HCT116 (cell line): ENCODE data around the gene CLSTN1. TPM values are rescaled to one million over a fixed set of nuclear protein-coding genes. Genes with fewer than 3 reads are reported as not detected.

Source experiments
- ATAC-seq: fragments of 200-7000 bp; cut with Tn5 transposase; 2 replicates; pipeline ENCODE4 v1.9.1; 2020; ENCODE audit warnings: mild to moderate bottlenecking, moderate library complexity
- BruUV-seq: library from RNA; stranded (reverse); fragments of 400-500 nt; replicated peaks from 2 replicates; lab custom pipeline; 2021; lab: Mats Ljungman, UMichigan
- CTCF ChIA-PET: fragments of 300-600 bp; sonication (Branson Sonifier 250); formaldehyde crosslinking; loops from one replicate; lab custom pipeline; 2021; ENCODE audit warnings: antibody characterized with exemption; lab: Charles Lee
- POLR2A ChIA-PET: fragments of 300-600, 350-600 bp; sonication (Branson Sonifier 250); formaldehyde crosslinking; loops from one replicate; lab custom pipeline; 2021; ENCODE audit warnings: antibody characterized with exemption; lab: Charles Lee
- RAD21 ChIA-PET, 2 experiments: fragments of 300-600 bp; sonication (Branson Sonifier 250); formaldehyde crosslinking; loops; one replicate each; lab custom pipeline; 2023; ENCODE audit warnings: low total read pairs in 2 of 2; ENCODE audit not compliant: uncharacterized antibody in 2 of 2, unreplicated experiment in 2 of 2, low non-redundant PET in 1 of 2; lab: Charles Lee
- DNase-seq: peaks from one replicate; pipeline ENCODE4 v3.0.0-alpha.2; 2010; ENCODE audit warnings: low read depth, low spot score
- H2AFZ ChIP-seq: fragments of 200-600 bp; shearing (Covaris generic), sonication (generic); 2 replicates; pipeline ENCODE4 v1.6.1; 2017; ENCODE audit warnings: low read depth, mixed run types, mixed read lengths, antibody characterized with exemption, low read length; ENCODE audit not compliant: poor library complexity, severe bottlenecking
- H3K27ac ChIP-seq: 2 replicates; pipeline ENCODE4 v1.5.1; 2012; ENCODE audit warnings: low read depth, low read length
- H3K27me3 ChIP-seq: fragments of 200-600 bp; sonication (generic); 2 replicates; pipeline ENCODE4 v1.6.1; 2016; ENCODE audit warnings: mixed run types, low read length, mixed read lengths; ENCODE audit not compliant: insufficient read depth
- H3K36me3 ChIP-seq, 2 experiments: fragments of 200-500 bp in 1 of 2; fragments of 200-600 bp in 1 of 2; sonication (Bioruptor generic) in 1 of 2; sonication (generic) in 1 of 2; 2 replicates each; pipeline versions ENCODE4 v1.5.1 to v1.6.1; 2014 to 2016; ENCODE audit warnings: low read length in 2 of 2, inconsistent platforms in 1 of 2, mixed read lengths in 1 of 2, mixed run types in 1 of 2; ENCODE audit not compliant: insufficient read depth in 2 of 2, control insufficient read depth in 1 of 2
- H3K4me1 ChIP-seq, 2 experiments: fragments of 200-600 bp in 1 of 2; sonication (generic) in 1 of 2; 2 replicates each; pipeline versions ENCODE4 v1.5.1 to v1.6.1; 2012 to 2017; ENCODE audit warnings: low read length in 2 of 2, inconsistent platforms in 1 of 2, mild to moderate bottlenecking in 1 of 2, mixed read lengths in 1 of 2, mixed run types in 1 of 2, moderate library complexity in 1 of 2; ENCODE audit not compliant: insufficient read depth in 2 of 2, control insufficient read depth in 1 of 2
- H3K4me2 ChIP-seq: fragments of 200-600 bp; sonication (generic); 2 replicates; pipeline ENCODE4 v1.6.1; 2017; ENCODE audit warnings: mixed run types, low read length, mixed read lengths
- H3K4me3 ChIP-seq, 2 experiments: fragments of 200-600 bp in 1 of 2; sonication (generic) in 1 of 2; replicated peaks in 1 of 2; 2 replicates each; pipeline ENCODE4 v1.5.1; 2011 to 2016; ENCODE audit warnings: low read length in 2 of 2, control low read depth in 1 of 2, low read depth in 1 of 2, mild to moderate bottlenecking in 1 of 2, mixed read lengths in 1 of 2, mixed run types in 1 of 2
- H3K79me2 ChIP-seq: fragments of 200-600 bp; sonication (generic); 2 replicates; pipeline ENCODE4 v1.6.1; 2017; ENCODE audit warnings: mild to moderate bottlenecking, mixed run types, low read length, moderate library complexity, mixed read lengths; ENCODE audit not compliant: insufficient read depth
- H3K9ac ChIP-seq: fragments of 200-600 bp; sonication (generic); 2 replicates; pipeline ENCODE4 v1.6.1; 2016; ENCODE audit warnings: low read length, mixed read lengths
- H3K9me2 ChIP-seq: fragments of 200-600 bp; sonication (generic), shearing (Covaris generic); 2 replicates; pipeline ENCODE4 v1.6.1; 2017; ENCODE audit warnings: mixed run types, mild to moderate bottlenecking, moderate library complexity; ENCODE audit not compliant: insufficient read depth
- H3K9me3 ChIP-seq, 2 experiments: fragments of 200-500 bp in 1 of 2; fragments of 200-600 bp in 1 of 2; sonication (Bioruptor generic) in 1 of 2; sonication (generic) in 1 of 2; 2 replicates each; pipeline ENCODE4 v1.6.1; 2014 to 2017; ENCODE audit warnings: low read length in 2 of 2, mixed read lengths in 2 of 2, inconsistent platforms in 1 of 2, low read depth in 1 of 2, mild to moderate bottlenecking in 1 of 2, mixed run types in 1 of 2, moderate library complexity in 1 of 2; ENCODE audit not compliant: control insufficient read depth in 1 of 2, insufficient read depth in 1 of 2
- H4K20me1 ChIP-seq: fragments of 200-600 bp; sonication (generic), shearing (Covaris generic); 2 replicates; pipeline ENCODE4 v1.6.1; 2017; ENCODE audit warnings: mixed run types, mild to moderate bottlenecking, moderate library complexity; ENCODE audit not compliant: insufficient read depth
- CBX3 ChIP-seq: IDR thresholded peaks from 2 replicates; pipeline ENCODE4 v1.6.1; 2012; ENCODE audit warnings: low read depth
- CEBPB ChIP-seq: IDR thresholded peaks from 2 replicates; pipeline ENCODE4 v1.6.1; 2012; ENCODE audit warnings: low read depth
- CTCF ChIP-seq, 3 experiments: fragments of 200-600 bp in 1 of 3; sonication (generic) in 1 of 3; IDR thresholded peaks in 2 of 3; conservative IDR thresholded peaks in 1 of 3; 2 replicates each; pipeline ENCODE4 v1.5.1; 2012 to 2017; ENCODE audit warnings: low read depth in 2 of 3, low read length in 2 of 3, antibody characterized with exemption in 1 of 3, borderline replicate concordance in 1 of 3, control low read depth in 1 of 3, mild to moderate bottlenecking in 1 of 3, mixed read lengths in 1 of 3, mixed run types in 1 of 3, moderate library complexity in 1 of 3; ENCODE audit not compliant: insufficient read depth in 1 of 3
- EGR1 ChIP-seq: IDR thresholded peaks from 2 replicates; pipeline ENCODE4 v1.6.1; 2012; ENCODE audit warnings: low read depth
- ELF1 ChIP-seq: IDR thresholded peaks from 2 replicates; pipeline ENCODE4 v1.6.1; 2012; ENCODE audit warnings: low read depth, borderline replicate concordance
- EZH2phosphoT487 ChIP-seq: fragments of 200-600 bp; IDR thresholded peaks from 2 replicates; pipeline ENCODE4 v1.6.1; 2018; ENCODE audit warnings: antibody characterized with exemption, borderline replicate concordance
- FOSL1 ChIP-seq: IDR thresholded peaks from 2 replicates; pipeline ENCODE4 v1.6.1; 2012; ENCODE audit warnings: low read depth
- JUND ChIP-seq: IDR thresholded peaks from 2 replicates; pipeline ENCODE4 v1.6.1; 2012
- MAX ChIP-seq: IDR thresholded peaks from 2 replicates; pipeline ENCODE4 v1.6.1; 2012
- POLR2A ChIP-seq: IDR thresholded peaks from 2 replicates; pipeline ENCODE4 v1.7.0; 2011; ENCODE audit warnings: borderline replicate concordance; ENCODE audit not compliant: insufficient read depth, insufficient read length; ENCODE audit errors: extremely low read depth
- POLR2AphosphoS5 ChIP-seq: IDR thresholded peaks from 2 replicates; pipeline ENCODE4 v1.6.1; 2011; ENCODE audit warnings: mild to moderate bottlenecking, low read depth, low read length, moderate library complexity
- RAD21 ChIP-seq: IDR thresholded peaks from 2 replicates; pipeline ENCODE4 v1.6.1; 2012; ENCODE audit warnings: low read depth, mild to moderate bottlenecking
- SRF ChIP-seq: IDR thresholded peaks from 2 replicates; pipeline ENCODE4 v1.6.1; 2012; ENCODE audit warnings: low read depth
- TCF7L2 ChIP-seq: IDR thresholded peaks from 2 replicates; pipeline ENCODE4 v1.7.0; 2011; ENCODE audit warnings: borderline replicate concordance, inconsistent platforms; ENCODE audit not compliant: insufficient read depth, insufficient read length; ENCODE audit errors: extremely low read depth
- YY1 ChIP-seq: IDR thresholded peaks from 2 replicates; pipeline ENCODE4 v1.6.1; 2011; ENCODE audit warnings: low read length, low read depth, moderate library complexity, mild to moderate bottlenecking; ENCODE audit not compliant: insufficient replicate concordance; ENCODE audit errors: extremely low read depth
- ZBTB33 ChIP-seq: IDR thresholded peaks from 2 replicates; pipeline ENCODE4 v1.6.1; 2011; ENCODE audit warnings: mild to moderate bottlenecking, low read length, moderate library complexity; ENCODE audit not compliant: insufficient replicate concordance; ENCODE audit errors: extremely low read depth
- ZFX ChIP-seq: fragments of 450-650 bp; IDR thresholded peaks from 2 replicates; pipeline ENCODE4 v1.6.1; 2017
- ZNF274 ChIP-seq: fragments of 200-500 bp; sonication (Bioruptor generic); IDR thresholded peaks from 2 replicates; pipeline ENCODE4 v1.6.1; 2014; ENCODE audit warnings: mild to moderate bottlenecking, low read depth, low read length, inconsistent platforms
- intact Hi-C: fragments of 100-400 bp; cut with micrococcal nuclease; formaldehyde crosslinking; loops from 2 replicates; pipeline ENCODE4 v1.10.0; 2022
- total RNA-seq: library from RNA; stranded (reverse); gene quantifications from one replicate; pipeline ENCODE4 v1.2.1, GENCODE V29; 2021; ENCODE audit not compliant: unreplicated experiment

Gene CLSTN1
- total RNA-seq, 1 experiment from 2014 or later, result 113 TPM

GRCh38 chr1:9703681-9704080 is 120.1 kb downstream of the CLSTN1 start:
- RAD21 ChIA-PET, result no interaction called here

More at GRCh38 chr1:9703681-9704080, 120.1 kb downstream of the CLSTN1 start:
- H3K9me3 ChIP-seq, result no peaks in the 10 kb centered on the region
- TF ChIP-seq POLR2AphosphoS5 (no peak), RAD21 (no peak), MAX (no peak), ZBTB33 (no peak), TCF7L2 (no peak), SRF (no peak), EGR1 (no peak), FOSL1 (no peak), ZNF274 (no peak), CBX3 (no peak), CEBPB (no peak), JUND (no peak), CTCF (IDR thresholded peaks at IDR 0.05 in 2 of 3, conservative IDR thresholded peaks at IDR 0.05 in 1 of 3; ENCODE audit: borderline replicate concordance in 1 of 3, insufficient read depth in 1 of 3, low read depth in 2 of 3, low read length in 2 of 3) (no peak), YY1 (no peak), POLR2A (no peak), EZH2phosphoT487 (no peak), ZFX (no peak), ELF1 (no peak)
- TF ChIP-seq, all 23 proteins: peak for 0
- POLR2A ChIA-PET, result no interaction called here
- Histone ChIP-seq H3K9me2 (no peaks in the 10 kb centered on the region), H3K27ac (no peak overlapping the region), H2AFZ (no peak overlapping the region), H3K4me2 (no peak overlapping the region), H3K79me2 (no peaks in the 10 kb centered on the region), H3K4me3 (no peak overlapping the region), H3K27me3 (no peaks in the 10 kb centered on the region), H4K20me1 (no peaks in the 10 kb centered on the region), H3K4me1 (peaks cover 15 to 24% of the 10 kb centered on the region in 2 experiments), H3K36me3 (no peaks in the 10 kb centered on the region), H3K9ac (no peak overlapping the region)
- intact Hi-C loops, result no loop called here
- CTCF ChIA-PET, result interaction anchor here (1.0 to 2.0 kb wide), 4 partner anchors 9 to 18 kb away, joined by 3 to 6 read pairs (median 4); no protein-coding TSS in a partner anchor
- no TSS peak for BruUV-seq
- DNase-seq, result no peak
- ATAC-seq, result no peak
